HepG2 (cell line): ENCODE data around the gene TESK1. TPM values are rescaled to one million over a fixed set of nuclear protein-coding genes. Genes with fewer than 3 reads are reported as not detected.

Source experiments
- ADNP ChIP-seq: sonication (generic); formaldehyde crosslinking; IDR thresholded peaks from 2 replicates; pipeline ENCODE4 v1.4.0; 2020; ENCODE audit warnings: missing genetic modification reagents
- ARID2 ChIP-seq: sonication (generic); formaldehyde crosslinking; IDR thresholded peaks from 2 replicates; pipeline ENCODE4 v1.8.1; 2022; ENCODE audit warnings: mild to moderate bottlenecking, missing genetic modification reagents, borderline replicate concordance
- DRAP1 ChIP-seq: IDR thresholded peaks from 2 replicates; pipeline ENCODE4 v1.6.1; 2016; ENCODE audit warnings: missing genetic modification reagents, missing compliant biosample characterization
- ERF ChIP-seq: IDR thresholded peaks from 2 replicates; pipeline ENCODE4 v1.6.1; 2018; ENCODE audit warnings: missing biosample characterization, missing genetic modification reagents
- GATA4 ChIP-seq: sonication (generic); IDR thresholded peaks from 2 replicates; pipeline ENCODE4 v1.6.1; 2016; ENCODE audit warnings: antibody characterized with exemption, low read depth, borderline replicate concordance
- HINFP ChIP-seq: sonication (generic); formaldehyde crosslinking; IDR thresholded peaks from 2 replicates; pipeline ENCODE4 v1.4.0; 2020; ENCODE audit warnings: low read depth, mild to moderate bottlenecking, missing genetic modification reagents
- LBX2 ChIP-seq: sonication (generic); formaldehyde crosslinking; IDR thresholded peaks from 2 replicates; pipeline ENCODE4 v1.5.0; 2020; ENCODE audit warnings: missing genetic modification reagents, mild to moderate bottlenecking, borderline replicate concordance
- POLR2AphosphoS5 ChIP-seq: IDR thresholded peaks from 2 replicates; pipeline ENCODE4 v1.6.1; 2012; ENCODE audit warnings: low read depth, low read length
- SIX1 ChIP-seq: sonication (generic); formaldehyde crosslinking; IDR thresholded peaks from 2 replicates; pipeline ENCODE4 v1.4.0; 2020; ENCODE audit warnings: missing genetic modification reagents, borderline replicate concordance
- TEAD2 ChIP-seq: sonication (generic); formaldehyde crosslinking; IDR thresholded peaks from 2 replicates; pipeline ENCODE4 v1.9.0; 2021; ENCODE audit warnings: missing genetic modification reagents
- ZBTB40 ChIP-seq, 2 experiments: fragments of 450-650 bp in 1 of 2; sonication (generic) in 1 of 2; formaldehyde crosslinking in 1 of 2; IDR thresholded peaks; 2 replicates each; pipeline versions ENCODE4 v1.6.1 to v1.8.0; 2016 to 2022; ENCODE audit warnings: antibody characterized with exemption in 1 of 2, mild to moderate bottlenecking in 1 of 2, missing genetic modification reagents in 1 of 2
- ZFP37 ChIP-seq: sonication (generic); formaldehyde crosslinking; IDR thresholded peaks from 2 replicates; pipeline ENCODE4 v1.4.0; 2020; ENCODE audit warnings: missing genetic modification reagents, borderline replicate concordance
- ZKSCAN8 ChIP-seq: IDR thresholded peaks from 2 replicates; pipeline ENCODE4 v1.6.1; 2016; ENCODE audit warnings: borderline replicate concordance, missing genetic modification reagents, missing compliant biosample characterization
- ZNF121 ChIP-seq: sonication (generic); formaldehyde crosslinking; IDR thresholded peaks from 2 replicates; pipeline ENCODE4 v1.5.0; 2020; ENCODE audit warnings: mild to moderate bottlenecking, missing genetic modification reagents
- ZNF263 ChIP-seq: sonication (generic); formaldehyde crosslinking; IDR thresholded peaks from 2 replicates; pipeline ENCODE4 v1.4.0; 2020; ENCODE audit warnings: missing genetic modification reagents
- ZNF510 ChIP-seq: sonication (generic); formaldehyde crosslinking; IDR thresholded peaks from 2 replicates; pipeline ENCODE4 v1.4.0; 2020; ENCODE audit warnings: low read depth, mild to moderate bottlenecking, missing genetic modification reagents
- ZNF572 ChIP-seq: sonication (generic); formaldehyde crosslinking; IDR thresholded peaks from 2 replicates; pipeline ENCODE4 v1.5.1; 2020; ENCODE audit warnings: mild to moderate bottlenecking, missing genetic modification reagents
- ZNF652 ChIP-seq: IDR thresholded peaks from 2 replicates; pipeline ENCODE4 v1.6.1; 2016; ENCODE audit warnings: low read depth, borderline replicate concordance
- polyA plus RNA-seq, 8 experiments: library from polyadenylated mRNA; depleted of rRNA in 3 of 8; stranded (reverse) in 7 of 8; unstranded in 1 of 8; fragments of >200 nt; fragmentation: Illumina TruSeq in 4 of 8; extraction: Trizol in 4 of 8; gene quantifications; 2 replicates each; pipeline versions ENCODE4 v1.2.1 to v1.2.3, GENCODE V29; 2011 to 2016; ENCODE audit warnings: low read depth in 4 of 8, missing spikeins in 1 of 8, mixed read lengths in 1 of 8; ENCODE audit not compliant: insufficient read depth in 1 of 8
- total RNA-seq, 5 experiments: library from RNA; depleted of rRNA; stranded (reverse); fragments of >200 nt; fragmentation: Illumina TruSeq; extraction: Trizol; gene quantifications; 2 replicates each; pipeline ENCODE4 v1.2.3, GENCODE V29; 2016; ENCODE audit warnings: low read depth in 1 of 5

TESK1 gene
- total and polyA plus RNA-seq, 2 of the 13 experiments (the other 11 are each of a cell fraction or from before 2014, with no cell fraction given), result 7.3 to 13.6 TPM

- no peak for TF ChIP-seq LBX2 (CRISPR knock-in tag)
- TF ChIP-seq ADNP, result no peak
- TF ChIP-seq ZNF121 (CRISPR knock-in tag), result no peak
- TF ChIP-seq ZNF263 (CRISPR knock-in tag), result 0 out of 2 replicates have a peak, but pooled peaks have one; percentile 17
- no peak for TF ChIP-seq SIX1 (CRISPR knock-in tag)
- TF ChIP-seq ZNF652 (CRISPR knock-in tag), result peak; percentile 83
- peak; percentile 90 for TF ChIP-seq ERF (CRISPR knock-in tag)
- no peak for TF ChIP-seq ZBTB40 (IDR thresholded peaks at IDR 0.05)
- 0 out of 2 replicates have a peak, but pooled peaks have one; percentile 30 for TF ChIP-seq ZBTB40 (CRISPR knock-in tag; IDR thresholded peaks at IDR 0.05)
- peak; percentile 84 for TF ChIP-seq POLR2AphosphoS5
- TF ChIP-seq ZFP37 (CRISPR knock-in tag), result no peak; the same call in 1 of the 2 replicates
- TF ChIP-seq HINFP (CRISPR knock-in tag), result 0 out of 2 replicates have a peak, but pooled peaks have one; percentile 58
- no peak for TF ChIP-seq GATA4
- peak; percentile 99 for TF ChIP-seq DRAP1 (CRISPR knock-in tag)
- no peak for TF ChIP-seq ZNF572 (CRISPR knock-in tag)
- no peak for TF ChIP-seq TEAD2 (CRISPR knock-in tag)
- peak; percentile 91 for TF ChIP-seq ARID2 (CRISPR knock-in tag)
- TF ChIP-seq ZNF510 (CRISPR knock-in tag), result 0 out of 2 replicates have a peak, but pooled peaks have one; percentile 70
- peak; percentile 89 for TF ChIP-seq ZKSCAN8 (CRISPR knock-in tag)
Measured at GRCh38 chr9:35603986-35604577, 980 bp upstream of the TESK1 start (continued).
